Pancreas (tissue), 10 donors: Measurements from ENCODE around the gene PLPP3. TPM values are rescaled to one million over a fixed set of nuclear protein-coding genes. Genes with fewer than 3 reads are reported as not detected.

ENCODE experiments used
- ATAC-seq, 4 donors: fragments of 200-7000 bp; cut with Tn5 transposase; one replicate each; pipeline versions ENCODE4 v1.8.0 to v1.9.1; 2020; ENCODE audit warnings: mild to moderate bottlenecking in 4 of 4, moderate library complexity in 4 of 4
- DNase-seq, 6 donors: peaks; one replicate each; pipeline ENCODE4 v3.0.0-alpha.2; 2020
- FAIRE-seq: peaks from 2 replicates; lab custom pipeline; 2012; peaks lifted over from hg19 to GRCh38; lab: Jason Lieb, UNC
- H3K27ac ChIP-seq, 4 donors: fragments of 200-600 bp; sonication (generic); 1 replicate in 3 of 4; 2 replicates in 1 of 4; pipeline versions ENCODE4 v1.5.0 to v1.8.0; 2020
- H3K27me3 ChIP-seq, 4 donors: fragments of 200-600 bp; one replicate each; pipeline ENCODE4 v1.8.0; 2021
- H3K36me3 ChIP-seq, 3 donors: fragments of 200-600 bp; sonication (generic) in 1 of 3; one replicate each; pipeline versions ENCODE4 v1.5.0 to v1.8.0; 2020 to 2021
- H3K4me1 ChIP-seq, 3 donors: fragments of 200-600 bp; one replicate each; pipeline ENCODE4 v1.8.0; 2021
- H3K4me3 ChIP-seq, 4 donors: fragments of 200-600 bp; sonication (generic) in 2 of 4; one replicate each; pipeline versions ENCODE4 v1.5.0 to v1.8.0; 2020 to 2021
- H3K9me3 ChIP-seq, 4 donors: fragments of 200-600 bp; one replicate each; pipeline ENCODE4 v1.8.0; 2021
- WGBS, 2 donors: extraction: QIAGEN DNeasy Blood & Tissue Kit; methylation state at CpG; one replicate each; pipeline ENCODE4 v1.1.7; 2013; 5-methylcytosine and 5-hydroxymethylcytosine counted together
- intact Hi-C, 3 donors: fragments of 100-400 bp; cut with DNase I; formaldehyde crosslinking; loops; one replicate each; pipeline versions ENCODE4 v1.11.1 to v1.14.2; 2022
- polyA plus RNA-seq, 2 donors: library from polyadenylated mRNA; stranded (reverse); fragments of 200-250 nt; gene quantifications; one replicate each; pipeline ENCODE4 v1.2.3, GENCODE V29; 2013
- total RNA-seq, 6 donors: library from RNA; stranded (reverse); fragmentation: NEBNext Ultra II Directional in 4 of 6; extraction: Animal tissue kit (Norgen Biotek cat#: 25700) in 4 of 6; gene quantifications; one replicate each; pipeline versions ENCODE4 v1.2.1 to v1.2.4, GENCODE V29; 2021 to 2023
- TF ChIP-seq, protein P1 (sequence below), 4 donors: fragments of 200-600 bp; sonication (generic) in 3 of 4; IDR thresholded peaks; one replicate each; pipeline versions ENCODE4 v1.5.0 to v1.8.0; 2021; ENCODE audit warnings: antibody characterized with exemption in 4 of 4
- donor health status: healthy with polysubstance abuse.
- donor health status: DM: no; HTN: no; CAD: no; lungs with moderate emphysema.
- donor health status: DM: no; HTN: no; CAD: no.
- donor health status: control.
- donor health status: control.
- donor health status: Bipolar disorder and iron deficiency.
- donor health status: DM: yes; HTN: yes; CAD: no.
- donor health status: DM: no; HTN: no; CAD: no.
- donor health status: DM: no; HTN: no; CAD: no.
- donor health status: DM: yes; HTN: yes; CAD: no.

The PLPP3 gene
- total and polyA plus RNA-seq, 8 donors = 5.5 to 29.6 (median 18.7) TPM

- H3K27ac ChIP-seq = no peak overlapping the region
- TF ChIP-seq, protein P1, sequence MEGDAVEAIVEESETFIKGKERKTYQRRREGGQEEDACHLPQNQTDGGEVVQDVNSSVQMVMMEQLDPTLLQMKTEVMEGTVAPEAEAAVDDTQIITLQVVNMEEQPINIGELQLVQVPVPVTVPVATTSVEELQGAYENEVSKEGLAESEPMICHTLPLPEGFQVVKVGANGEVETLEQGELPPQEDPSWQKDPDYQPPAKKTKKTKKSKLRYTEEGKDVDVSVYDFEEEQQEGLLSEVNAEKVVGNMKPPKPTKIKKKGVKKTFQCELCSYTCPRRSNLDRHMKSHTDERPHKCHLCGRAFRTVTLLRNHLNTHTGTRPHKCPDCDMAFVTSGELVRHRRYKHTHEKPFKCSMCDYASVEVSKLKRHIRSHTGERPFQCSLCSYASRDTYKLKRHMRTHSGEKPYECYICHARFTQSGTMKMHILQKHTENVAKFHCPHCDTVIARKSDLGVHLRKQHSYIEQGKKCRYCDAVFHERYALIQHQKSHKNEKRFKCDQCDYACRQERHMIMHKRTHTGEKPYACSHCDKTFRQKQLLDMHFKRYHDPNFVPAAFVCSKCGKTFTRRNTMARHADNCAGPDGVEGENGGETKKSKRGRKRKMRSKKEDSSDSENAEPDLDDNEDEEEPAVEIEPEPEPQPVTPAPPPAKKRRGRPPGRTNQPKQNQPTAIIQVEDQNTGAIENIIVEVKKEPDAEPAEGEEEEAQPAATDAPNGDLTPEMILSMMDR (IDR thresholded peaks at IDR 0.05) = no peak
- intact Hi-C loops = no loop called here
- no peak for DNase-seq
- no peak for FAIRE-seq
- H3K36me3 ChIP-seq = no peaks in the 10 kb centered on the region
- H3K9me3 ChIP-seq = no peaks in the 10 kb centered on the region
- WGBS, 2 donors = 92 to 98% methylated on average over 5 of the region's 5 CpGs
- peaks cover 43 to 78% (median 60%) of the 10 kb centered on the region in 3 donors for H3K4me1 ChIP-seq
- H3K27me3 ChIP-seq = no peaks in the 10 kb centered on the region
- ATAC-seq = no peak
- H3K4me3 ChIP-seq = no peak overlapping the region
Observed at GRCh38 chr1:56542651-56543050, 36.7 kb downstream of the PLPP3 start.

- no peak for DNase-seq
- Histone ChIP-seq H3K4me3 (no peak overlapping the region), H3K36me3 (no peaks in the 10 kb centered on the region), H3K4me1 (peaks cover 38 to 78% (median 59%) of the 10 kb centered on the region in 3 donors), H3K27ac (no peak overlapping the region), H3K9me3 (no peaks in the 10 kb centered on the region), H3K27me3 (no peaks in the 10 kb centered on the region)
- intact Hi-C loops = no loop called here
- no peak for ATAC-seq
- no peak for FAIRE-seq
- TF ChIP-seq, protein P1 (IDR thresholded peaks at IDR 0.05) = no peak
- 87 to 94% methylated on average over 1 of the region's 1 CpG for WGBS, 2 donors
Observed at GRCh38 chr1:56541408-56541807, 38.0 kb downstream of the PLPP3 start.

- H3K36me3 ChIP-seq = no peaks in the 10 kb centered on the region
- peaks cover 31 to 71% (median 57%) of the 10 kb centered on the region in 3 donors for H3K4me1 ChIP-seq
- DNase-seq (no peak), FAIRE-seq (no peak), ATAC-seq (no peak)
- no peaks in the 10 kb centered on the region for H3K9me3 ChIP-seq
- intact Hi-C loops = no loop called here
- no peak overlapping the region for H3K4me3 ChIP-seq
- 62 to 64% methylated on average over 2 of the region's 2 CpGs for WGBS, 2 donors
- no peak overlapping the region for H3K27ac ChIP-seq
- H3K27me3 ChIP-seq = no peaks in the 10 kb centered on the region
- TF ChIP-seq, protein P1 (IDR thresholded peaks at IDR 0.05) = no peak
Observed at GRCh38 chr1:56540467-56540866, 38.9 kb downstream of the PLPP3 start.

DNA sequence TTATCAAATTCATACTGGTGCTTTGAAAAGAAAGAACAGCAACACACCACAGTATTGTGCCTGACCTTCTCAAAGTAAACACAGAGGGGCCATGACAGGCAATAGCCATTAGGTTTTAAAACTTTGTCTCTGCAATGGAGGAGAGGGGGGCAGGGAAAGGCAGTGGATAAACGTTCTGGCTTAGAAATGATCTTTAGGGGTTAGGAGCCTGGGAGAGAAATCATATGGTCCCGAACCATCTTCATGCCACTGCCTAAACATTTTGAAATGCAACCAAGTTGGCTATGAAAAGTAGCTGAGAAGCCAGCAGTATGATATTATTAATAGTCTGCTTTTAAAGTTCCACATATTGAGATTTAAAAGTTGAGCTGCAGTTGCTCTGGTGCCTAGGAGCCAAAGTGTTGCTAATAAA, 39.8 kb downstream of the PLPP3 start:
- Histone ChIP-seq H3K4me1 (peaks cover 24 to 70% (median 57%) of the 10 kb centered on the region in 3 donors), H3K27ac (peak overlapping the region in 1 of 4 donors; percentile 14), H3K9me3 (no peaks in the 10 kb centered on the region), H3K36me3 (no peaks in the 10 kb centered on the region), H3K27me3 (no peaks in the 10 kb centered on the region), H3K4me3 (no peak overlapping the region)
- 9 to 20% methylated on average over 2 of the region's 2 CpGs for WGBS, 2 donors
- FAIRE-seq (no peak), DNase-seq (no peak), ATAC-seq (no peak)
- intact Hi-C loops = no loop called here
- TF ChIP-seq, protein P1 (IDR thresholded peaks at IDR 0.05) = no peak

DNA sequence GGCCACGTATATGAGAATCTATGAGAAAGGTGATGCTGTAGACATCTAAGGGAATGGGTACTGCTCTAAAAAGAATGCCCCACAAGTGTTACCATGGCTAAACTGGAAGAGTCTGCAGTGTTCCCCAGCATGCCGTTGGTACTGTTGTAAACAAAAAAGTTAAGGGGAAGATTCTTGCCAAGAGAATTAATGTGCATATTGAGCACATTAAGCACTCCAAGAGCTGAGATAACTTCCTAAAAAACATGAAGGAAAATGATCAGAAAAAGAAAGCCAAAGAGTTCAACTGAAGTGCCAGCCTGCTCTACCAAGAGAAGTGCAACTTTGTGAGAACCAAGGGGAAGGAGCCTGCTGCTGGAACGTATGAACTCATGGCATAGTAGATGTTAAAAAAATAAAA, 40.8 kb downstream of the PLPP3 start:
- ATAC-seq (no peak), DNase-seq (no peak), FAIRE-seq (no peak)
- no peaks in the 10 kb centered on the region for H3K9me3 ChIP-seq
- intact Hi-C loops = no loop called here
- H3K4me3 ChIP-seq = no peak overlapping the region
- H3K27me3 ChIP-seq = no peaks in the 10 kb centered on the region
- no peaks in the 10 kb centered on the region for H3K36me3 ChIP-seq
- H3K4me1 ChIP-seq = peaks cover 26 to 63% (median 57%) of the 10 kb centered on the region in 3 donors
- TF ChIP-seq, protein P1 (IDR thresholded peaks at IDR 0.05) = no peak
- peak overlapping the region in 1 of 4 donors; percentile 9 for H3K27ac ChIP-seq
- 42 to 48% methylated on average over 3 of the region's 3 CpGs for WGBS, 2 donors
